ENCODE results near the gene TRIM39.

The TRIM39 gene

GRCh38 chr6:30327232-30327746 lies 562 bp downstream of the TRIM39 start:
- DNase-seq (ENCODE audit: low spot score), result no peak

- no peak for DNase-seq (ENCODE audit: low spot score)
Observed at GRCh38 chr6:30328397-30328796, 1.7 kb downstream of the TRIM39 start.

- no peak for DNase-seq (ENCODE audit: low spot score)
Observed at GRCh38 chr6:30329331-30329730, 2.6 kb downstream of the TRIM39 start.

GRCh38 chr6:30331981-30332380 lies 5.3 kb downstream of the TRIM39 start:
- no peak for DNase-seq (ENCODE audit: low spot score)

GRCh38 chr6:30334075-30334783 lies 7.5 kb downstream of the TRIM39 start:
- no peak for DNase-seq (ENCODE audit: low spot score)

- DNase-seq (ENCODE audit: low spot score), result no peak
Observed at GRCh38 chr6:30340589-30341054, 13.9 kb downstream of the TRIM39 start.

- DNase-seq (ENCODE audit: low spot score), result no peak
Observed at GRCh38 chr6:30341218-30341617, 14.5 kb downstream of the TRIM39 start.

GRCh38 chr6:30341728-30342127 lies 15.0 kb downstream of the TRIM39 start:
- DNase-seq (ENCODE audit: low spot score), result no peak

GRCh38 chr6:30344191-30344867 lies 17.6 kb downstream of the TRIM39 start:
- no peak for DNase-seq (ENCODE audit: low spot score)

GRCh38 chr6:30344868-30345671 lies 18.3 kb downstream of the TRIM39 start, which contains the start of gene RPP21:
Gene RPP21, plus strand, starts transcription at chr6:30345156. Its CDS starts 16 bp downstream, at chr6:30345172.
- DNase-seq (ENCODE audit: low spot score), result peak; percentile 82

- no peak for DNase-seq (ENCODE audit: low spot score)
Observed at GRCh38 chr6:30345852-30346251, 19.1 kb downstream of the TRIM39 start.

- no peak for DNase-seq (ENCODE audit: low spot score)
Observed at GRCh38 chr6:30348957-30349356, 22.2 kb downstream of the TRIM39 start.

GRCh38 chr6:30349421-30350177 lies 22.9 kb downstream of the TRIM39 start:
- DNase-seq (ENCODE audit: low spot score), result no peak

GRCh38 chr6:30350524-30350923 lies 23.8 kb downstream of the TRIM39 start:
- no peak for DNase-seq (ENCODE audit: low spot score)

- DNase-seq (ENCODE audit: low spot score), result no peak
Observed at GRCh38 chr6:30352550-30352949, 25.8 kb downstream of the TRIM39 start.

- no peak for DNase-seq (ENCODE audit: low spot score)
Observed at GRCh38 chr6:30355281-30355680, 28.6 kb downstream of the TRIM39 start.

GRCh38 chr6:30356536-30356935 lies 29.8 kb downstream of the TRIM39 start:
- DNase-seq (ENCODE audit: low spot score), result no peak

- peak; percentile 40 for DNase-seq (ENCODE audit: low spot score)
Observed at GRCh38 chr6:30357678-30358540, 31.2 kb downstream of the TRIM39 start.

GRCh38 chr6:30359276-30359675 lies 32.5 kb downstream of the TRIM39 start:
- no peak for DNase-seq (ENCODE audit: low spot score)

- no peak for DNase-seq (ENCODE audit: low spot score)
Observed at GRCh38 chr6:30360139-30360538, 33.4 kb downstream of the TRIM39 start.

GRCh38 chr6:30361661-30362060 lies 34.9 kb downstream of the TRIM39 start:
- DNase-seq (ENCODE audit: low spot score), result no peak
